ENCODE measurements around the gene KCNQ1. TPM values are rescaled to one million over a fixed set of nuclear protein-coding genes. Genes with fewer than 3 reads are reported as not detected.

KCNQ1 gene
- total and polyA plus RNA-seq, 4 donors = 15.4 to 41.7 (median 26.2) TPM

DNA sequence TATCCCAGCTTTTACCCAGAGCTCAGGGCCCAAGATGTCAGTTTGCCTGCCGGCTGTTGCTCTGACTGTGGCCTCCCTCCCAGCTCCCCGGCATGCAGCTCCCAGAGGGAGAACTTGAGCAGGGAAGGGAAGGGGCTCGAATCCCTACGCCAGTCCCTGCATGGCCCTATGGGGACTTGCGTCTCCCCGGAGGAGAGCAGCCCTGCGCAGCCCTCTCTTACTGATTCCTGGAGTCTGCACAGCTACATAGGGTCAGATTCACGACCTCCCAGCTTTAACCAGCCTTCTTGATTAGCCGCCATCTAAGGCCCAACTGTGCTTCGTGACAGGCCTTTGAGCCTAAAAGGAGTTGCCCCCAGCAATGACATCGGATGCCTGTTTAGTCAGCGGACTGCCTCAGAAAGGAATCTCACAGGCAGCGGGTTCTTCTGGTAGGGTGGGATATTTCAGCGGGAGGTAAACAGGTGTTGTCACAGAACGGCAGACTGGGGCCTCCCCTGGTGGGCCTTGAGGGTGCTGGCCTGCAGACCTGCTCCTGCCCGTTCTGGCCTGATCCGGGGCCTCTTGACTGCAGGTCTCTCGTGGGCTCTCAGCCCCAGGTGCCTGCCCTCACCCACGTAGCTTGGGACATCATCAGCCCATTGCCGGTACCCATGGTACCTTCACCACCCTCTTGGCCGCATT, 298.8 kb downstream of the KCNQ1 start:
- Histone ChIP-seq H3K4me1 (ENCODE audit: control insufficient read depth in 5 of 5, insufficient read depth in 5 of 5, low read length in 5 of 5) (peaks cover 0 to 37% (median 13%) of the 10 kb centered on the region in 5 donors), H3K27ac (ENCODE audit: low read depth in 1 of 2, low read length in 1 of 2) (no peak overlapping the region), H3K36me3 (ENCODE audit: control insufficient read depth in 4 of 4, insufficient read depth in 4 of 4, low read length in 4 of 4) (no peaks in the 10 kb centered on the region), H3K27me3 (ENCODE audit: control insufficient read depth in 3 of 3, insufficient read depth in 3 of 3, low read length in 2 of 3) (no peaks in the 10 kb centered on the region), H3K4me3 (no peak overlapping the region), H3K9me3 (ENCODE audit: control insufficient read depth in 4 of 4, insufficient read depth in 3 of 4, low read length in 3 of 4) (no peaks in the 10 kb centered on the region), H3K9ac (ENCODE audit: insufficient read depth in 1 of 2, low read length in 2 of 2) (no peak overlapping the region)
- 91 to 95% methylated on average over 21 of the region's 21 CpGs for WGBS, 2 donors
- TF ChIP-seq, protein P1, sequence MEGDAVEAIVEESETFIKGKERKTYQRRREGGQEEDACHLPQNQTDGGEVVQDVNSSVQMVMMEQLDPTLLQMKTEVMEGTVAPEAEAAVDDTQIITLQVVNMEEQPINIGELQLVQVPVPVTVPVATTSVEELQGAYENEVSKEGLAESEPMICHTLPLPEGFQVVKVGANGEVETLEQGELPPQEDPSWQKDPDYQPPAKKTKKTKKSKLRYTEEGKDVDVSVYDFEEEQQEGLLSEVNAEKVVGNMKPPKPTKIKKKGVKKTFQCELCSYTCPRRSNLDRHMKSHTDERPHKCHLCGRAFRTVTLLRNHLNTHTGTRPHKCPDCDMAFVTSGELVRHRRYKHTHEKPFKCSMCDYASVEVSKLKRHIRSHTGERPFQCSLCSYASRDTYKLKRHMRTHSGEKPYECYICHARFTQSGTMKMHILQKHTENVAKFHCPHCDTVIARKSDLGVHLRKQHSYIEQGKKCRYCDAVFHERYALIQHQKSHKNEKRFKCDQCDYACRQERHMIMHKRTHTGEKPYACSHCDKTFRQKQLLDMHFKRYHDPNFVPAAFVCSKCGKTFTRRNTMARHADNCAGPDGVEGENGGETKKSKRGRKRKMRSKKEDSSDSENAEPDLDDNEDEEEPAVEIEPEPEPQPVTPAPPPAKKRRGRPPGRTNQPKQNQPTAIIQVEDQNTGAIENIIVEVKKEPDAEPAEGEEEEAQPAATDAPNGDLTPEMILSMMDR (IDR thresholded peaks at IDR 0.05; ENCODE audit: control extremely low read depth, extremely low read depth) = no peak
- no peak for ATAC-seq (ENCODE audit: insufficient read depth, low FRiP score)
- peak in 1 of 3 donors; percentile 13 for DNase-seq

DNA sequence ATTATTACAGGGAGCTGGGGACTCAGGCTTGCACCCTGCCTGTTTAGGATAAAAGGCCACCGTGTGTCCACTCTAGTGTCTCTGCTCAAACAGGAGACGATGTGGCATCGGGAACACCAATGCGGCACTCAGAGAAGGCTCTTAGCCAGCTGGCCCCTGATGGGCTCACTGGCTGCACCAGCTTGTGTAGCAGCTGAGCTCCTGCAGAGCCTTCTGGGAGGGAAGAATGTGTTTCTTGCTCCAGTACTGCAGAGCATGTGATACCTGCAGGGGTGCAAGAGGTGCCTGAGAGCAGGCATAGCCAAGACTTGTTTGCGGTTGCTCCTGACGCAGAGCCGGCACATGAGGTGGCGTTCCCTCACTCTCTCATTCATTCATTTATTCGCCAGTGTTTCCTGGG, 299.4 kb downstream of the KCNQ1 start:
- Histone ChIP-seq H3K4me1 (ENCODE audit: control insufficient read depth in 5 of 5, insufficient read depth in 5 of 5, low read length in 5 of 5) (peaks cover 0 to 37% (median 13%) of the 10 kb centered on the region in 5 donors), H3K9me3 (ENCODE audit: control insufficient read depth in 4 of 4, insufficient read depth in 3 of 4, low read length in 3 of 4) (no peaks in the 10 kb centered on the region), H3K27me3 (ENCODE audit: control insufficient read depth in 3 of 3, insufficient read depth in 3 of 3, low read length in 2 of 3) (no peaks in the 10 kb centered on the region), H3K27ac (ENCODE audit: low read depth in 1 of 2, low read length in 1 of 2) (no peak overlapping the region), H3K9ac (ENCODE audit: insufficient read depth in 1 of 2, low read length in 2 of 2) (no peak overlapping the region), H3K36me3 (ENCODE audit: control insufficient read depth in 4 of 4, insufficient read depth in 4 of 4, low read length in 4 of 4) (no peaks in the 10 kb centered on the region), H3K4me3 (no peak overlapping the region)
- ATAC-seq (ENCODE audit: insufficient read depth, low FRiP score) (no peak), DNase-seq (no peak)
- 97% methylated on average over 9 of the region's 9 CpGs for WGBS, 2 donors
- TF ChIP-seq, protein P1 (IDR thresholded peaks at IDR 0.05; ENCODE audit: control extremely low read depth, extremely low read depth) = no peak

DNA sequence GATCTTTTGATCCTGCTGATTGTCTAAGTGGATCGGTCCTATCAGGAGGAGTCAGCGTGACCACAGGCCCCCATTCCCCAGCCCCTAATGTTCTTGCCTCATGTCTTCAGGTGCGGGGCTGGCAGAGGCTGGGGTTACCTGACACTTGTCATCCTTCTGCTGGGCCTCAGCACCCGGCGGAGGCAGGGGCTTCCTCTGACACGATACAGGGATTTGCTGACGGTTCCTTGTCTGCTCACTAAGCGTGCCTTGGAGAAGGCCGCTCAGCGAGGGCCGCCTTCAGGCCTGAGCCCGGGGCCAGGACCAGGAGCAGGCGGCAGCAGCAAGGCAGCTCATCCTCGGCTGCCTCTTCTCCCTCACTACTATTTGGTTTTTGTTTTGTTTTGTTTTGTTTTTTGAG, 300.7 kb downstream of the KCNQ1 start:
- DNase-seq = peak in 1 of 3 donors; percentile 10
- no peak overlapping the region for H3K4me3 ChIP-seq
- no peak overlapping the region for H3K9ac ChIP-seq (ENCODE audit: insufficient read depth in 1 of 2, low read length in 2 of 2)
- no peak for ATAC-seq (ENCODE audit: insufficient read depth, low FRiP score)
- TF ChIP-seq, protein P1 (IDR thresholded peaks at IDR 0.05; ENCODE audit: control extremely low read depth, extremely low read depth) = no peak
- H3K36me3 ChIP-seq (ENCODE audit: control insufficient read depth in 4 of 4, insufficient read depth in 4 of 4, low read length in 4 of 4) = no peaks in the 10 kb centered on the region
- 96% methylated on average over 14 of the region's 14 CpGs for WGBS, 2 donors
- no peaks in the 10 kb centered on the region for H3K27me3 ChIP-seq (ENCODE audit: control insufficient read depth in 3 of 3, insufficient read depth in 3 of 3, low read length in 2 of 3)
- peaks cover 0 to 44% (median 13%) of the 10 kb centered on the region in 5 donors for H3K4me1 ChIP-seq (ENCODE audit: control insufficient read depth in 5 of 5, insufficient read depth in 5 of 5, low read length in 5 of 5)
- H3K27ac ChIP-seq (ENCODE audit: low read depth in 1 of 2, low read length in 1 of 2) = no peak overlapping the region
- H3K9me3 ChIP-seq (ENCODE audit: control insufficient read depth in 4 of 4, insufficient read depth in 3 of 4, low read length in 3 of 4) = no peaks in the 10 kb centered on the region
